Heart right ventricle (tissue), 16 donors: Measurements from ENCODE around the gene RNF144B. TPM values are rescaled to one million over a fixed set of nuclear protein-coding genes. Genes with fewer than 3 reads are reported as not detected.
"Not testable (repeated sequence)": the region's sequence is repeated elsewhere in the genome, so short reads cannot be mapped to it uniquely, and the experiment has no call there.

Source experiments
- ATAC-seq, 8 donors: fragments of 200-7000 bp; cut with Tn5 transposase; one replicate each; pipeline ENCODE4 v1.9.1; 2020; ENCODE audit warnings: mild to moderate bottlenecking in 8 of 8, moderate library complexity in 8 of 8, moderate number of reproducible peaks in 1 of 8
- DNase-seq, 2 donors: peaks; one replicate each; pipeline ENCODE4 v3.0.0-alpha.2; 2020
- H3K27ac ChIP-seq, 10 donors: fragments of 200-600 bp; sonication (generic) in 2 of 10; one replicate each; pipeline versions ENCODE4 v1.5.0 to v1.8.0; 2020 to 2022; ENCODE audit warnings: mild to moderate bottlenecking in 3 of 10
- H3K27me3 ChIP-seq, 7 donors: fragments of 200-600 bp; one replicate each; pipeline ENCODE4 v1.8.0; 2021 to 2022; ENCODE audit warnings: mild to moderate bottlenecking in 2 of 7
- H3K36me3 ChIP-seq, 9 donors: fragments of 200-600 bp; sonication (generic) in 1 of 9; one replicate each; pipeline versions ENCODE4 v1.5.0 to v1.8.0; 2020 to 2022; ENCODE audit warnings: mild to moderate bottlenecking in 2 of 9
- H3K4me1 ChIP-seq, 9 donors: fragments of 200-600 bp; sonication (generic) in 1 of 9; one replicate each; pipeline versions ENCODE4 v1.5.0 to v1.8.0; 2020 to 2022; ENCODE audit warnings: mild to moderate bottlenecking in 4 of 9
- H3K4me3 ChIP-seq, 10 donors: fragments of 200-600 bp; sonication (generic) in 2 of 10; one replicate each; pipeline versions ENCODE4 v1.5.0 to v1.8.0; 2020 to 2022; ENCODE audit warnings: mild to moderate bottlenecking in 7 of 10, moderate library complexity in 2 of 10
- H3K9me3 ChIP-seq, 11 donors: fragments of 200-600 bp in 10 of 11; sonication (generic) in 2 of 11; one replicate each; pipeline versions ENCODE4 v1.5.0 to v1.8.0; 2013 to 2022; ENCODE audit warnings: mild to moderate bottlenecking in 2 of 11, control low read depth in 1 of 11, moderate library complexity in 1 of 11
- CTCF ChIP-seq, 9 donors: fragments of 200-600 bp; sonication (generic) in 2 of 9; IDR thresholded peaks; one replicate each; pipeline versions ENCODE4 v1.5.0 to v1.8.0; 2021 to 2022; ENCODE audit warnings: antibody characterized with exemption in 9 of 9, mild to moderate bottlenecking in 5 of 9, moderate library complexity in 1 of 9
- WGBS, 2 donors: extraction: QIAGEN DNeasy Blood & Tissue Kit; methylation state at CpG; one replicate each; pipeline ENCODE4 v1.1.7; 2013; ENCODE audit warnings: inconsistent platforms in 1 of 2; 5-methylcytosine and 5-hydroxymethylcytosine counted together
- intact Hi-C, 10 donors: fragments of 100-400 bp; cut with DNase I; formaldehyde crosslinking; loops; one replicate each; pipeline versions ENCODE4 v1.11.1 to v1.14.2; 2022
- polyA plus RNA-seq, 2 donors: library from polyadenylated mRNA; stranded (reverse); fragments of 200-250 nt; gene quantifications; one replicate each; pipeline ENCODE4 v1.2.3, GENCODE V29; 2013
- total RNA-seq, 10 donors: library from RNA; stranded (reverse); fragmentation: NEBNext Ultra II Directional in 3 of 10; extraction: Animal tissue kit (Norgen Biotek cat#: 25700) in 3 of 10; gene quantifications; one replicate each; pipeline versions ENCODE4 v1.2.1 to v1.2.4, GENCODE V29; 2021 to 2023
- donor health status: Arrhythmogenic right ventricular cardiomyopathy.
- donor health status: ischemic (EF 13 %, LVEDD 7.1; RV severe dilation, severe dysfunction).
- donor health status: healthy with polysubstance abuse.
- donor health status: DM: no; HTN: yes; CAD: no.
- donor health status: DM: no; HTN: no; CAD: no.
- donor health status: ischemic (EF 25% LVEDD 6.9; RV normal size, moderate dysfunction).
- donor health status: ischemic (EF 25% LVEDD 5.7; RV mildly dilated, moderate dysfunction).
- donor health status: healthy.
- donor health status: DM: yes; HTN: yes; CAD: no.
- donor health status: Ischemic cardiomyopathy.
- donor health status: ischemic (EF 35%, LVEDD 5.7; RV mildly dilated, moderate dysfunction).
- donor health status: nonischemic (EF 11% LVEDD 7.7; RV severe dilation, severe dysfunction).
- donor health status: DM: yes; HTN: yes; CAD: no.
- donor health status: PGD.
- donor health status: ischemic (EF 29% LVEDD 5.4; RV normal size, mild dysfunction).
- donor health status: nonischemic (EF 23%, LVEDD 6.1; RV moderate dilation, normal function).

The RNF144B gene
- total and polyA plus RNA-seq, 12 donors = 4.6 to 25.5 (median 9.4) TPM

GRCh38 chr6:18457065-18457737 lies 70.1 kb downstream of the RNF144B start:
- no peaks in the 10 kb centered on the region for H3K27me3 ChIP-seq
- DNase-seq (no peak), ATAC-seq (no peak)
- H3K36me3 ChIP-seq = peaks cover 0 to 51% (median 10%) of the 10 kb centered on the region in 9 donors
- H3K4me1 ChIP-seq = peaks cover 0 to 22% (median 5%) of the 10 kb centered on the region in 9 donors
- 60 to 62% methylated on average over 10 of the region's 10 CpGs for WGBS, 2 donors
- intact Hi-C loops = loop anchor here in 1 of 10 donors (10.0 kb wide), 1 partner anchor 62 kb away; no protein-coding TSS in a partner anchor
- H3K27ac ChIP-seq = no peak overlapping the region
- no peak for TF ChIP-seq CTCF (IDR thresholded peaks at IDR 0.05)
- no peak overlapping the region for H3K4me3 ChIP-seq
- H3K9me3 ChIP-seq = peaks cover 0 to 9% (median 0%) of the 10 kb centered on the region in 11 donors

- H3K4me3 ChIP-seq, H3K27ac ChIP-seq, DNase-seq, H3K27me3 ChIP-seq, H3K9me3 ChIP-seq, ATAC-seq: not testable (repeated sequence)
- intact Hi-C loops = loop anchor here in 1 of 10 donors (10.0 kb wide), 1 partner anchor 63 kb away; no protein-coding TSS in a partner anchor
- Histone ChIP-seq H3K4me1 (peaks cover 0 to 22% (median 5%) of the 10 kb centered on the region in 9 donors), H3K36me3 (peaks cover 0 to 56% (median 10%) of the 10 kb centered on the region in 9 donors)
- 91 to 93% methylated on average over 6 of the region's 6 CpGs for WGBS, 2 donors
Observed at GRCh38 chr6:18458086-18458485, 70.9 kb downstream of the RNF144B start.

- Histone ChIP-seq H3K4me1 (peaks cover 0 to 16% (median 0%) of the 10 kb centered on the region in 9 donors), H3K27me3 (no peaks in the 10 kb centered on the region), H3K4me3 (no peak overlapping the region), H3K9me3 (peaks cover 0 to 9% (median 0%) of the 10 kb centered on the region in 11 donors), H3K36me3 (peaks cover 0 to 87% (median 25%) of the 10 kb centered on the region in 9 donors), H3K27ac (no peak overlapping the region)
- WGBS, 2 donors = 96 to 97% methylated on average over 3 of the region's 3 CpGs
- no peak for ATAC-seq
- no peak for DNase-seq
- no peak for TF ChIP-seq CTCF (IDR thresholded peaks at IDR 0.05)
- intact Hi-C loops = no loop called here
Observed at GRCh38 chr6:18463429-18463828, 76.3 kb downstream of the RNF144B start.

GRCh38 chr6:18464176-18464575 lies 77.0 kb downstream of the RNF144B start:
- intact Hi-C loops = no loop called here
- peak in 1 of 8 donors; percentile 14 for ATAC-seq
- H3K4me3 ChIP-seq = no peak overlapping the region
- no peaks in the 10 kb centered on the region for H3K27me3 ChIP-seq
- no peak for DNase-seq
- WGBS, 2 donors = 64 to 74% methylated on average over 2 of the region's 2 CpGs
- no peak for TF ChIP-seq CTCF (IDR thresholded peaks at IDR 0.05)
- peaks cover 0 to 9% (median 0%) of the 10 kb centered on the region in 11 donors for H3K9me3 ChIP-seq
- peaks cover 0 to 16% (median 0%) of the 10 kb centered on the region in 9 donors for H3K4me1 ChIP-seq
- H3K27ac ChIP-seq = no peak overlapping the region
- peaks cover 0 to 88% (median 25%) of the 10 kb centered on the region in 9 donors for H3K36me3 ChIP-seq
